Measurements from ENCODE around the gene YY1AP1. TPM values are rescaled to one million over a fixed set of nuclear protein-coding genes. Genes with fewer than 3 reads are reported as not detected.
"Not testable (repeated sequence)": the region's sequence is repeated elsewhere in the genome, so short reads cannot be mapped to it uniquely, and the experiment has no call there.

YY1AP1 gene
- total and polyA plus RNA-seq, 4 experiments from 2014 or later: 20.6 to 102 (median 74.4) TPM

DNA sequence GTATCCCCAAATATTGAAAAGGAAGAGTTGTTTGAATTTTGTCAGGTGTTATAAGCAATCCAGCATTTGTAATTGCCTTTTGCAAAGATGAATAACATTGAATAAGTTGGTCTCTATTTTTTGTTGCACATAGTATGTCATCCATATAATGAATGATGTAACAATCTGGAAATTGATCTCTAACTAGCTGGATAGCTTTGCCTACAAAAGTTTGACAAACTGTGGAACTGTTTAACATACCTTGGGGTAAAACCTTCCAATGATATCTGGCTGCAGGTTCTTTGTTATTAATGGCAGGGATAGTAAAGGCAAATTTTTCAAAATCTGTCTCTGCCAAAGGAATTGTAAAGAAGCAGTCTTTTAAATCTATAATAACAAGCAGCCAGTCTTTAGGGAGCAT, 8.0 kb upstream of the YY1AP1 start:
- Histone ChIP-seq H3K36me3 (ENCODE audit: insufficient read depth, low read length) (peaks cover 2% of the 10 kb centered on the region), H3K27me3 (ENCODE audit: insufficient read depth, low read length) (no peaks in the 10 kb centered on the region), H3K4me3 (ENCODE audit: low read length in 2 of 2) (no peak overlapping the region), H3K9me3 (ENCODE audit: control insufficient read depth in 1 of 2, low read length in 2 of 2) (no peaks in the 10 kb centered on the region), H3K27ac (ENCODE audit: low read depth, low read length) (no peak overlapping the region), H3K4me1 (ENCODE audit: insufficient read depth, low read length) (peaks cover 48% of the 10 kb centered on the region)
- CTCF ChIA-PET (ENCODE audit: partially characterized antibody): no interaction called here
- H3K9me3 Mint-ChIP-seq: peaks cover 0 to 2% (median 0%) of the 10 kb centered on the region in 8 donors
- H3K4me1 Mint-ChIP-seq: peaks cover 40 to 83% (median 62%) of the 10 kb centered on the region in 4 donors
- POLR2A ChIA-PET (ENCODE audit: partially characterized antibody): no interaction called here
- intact Hi-C loops (cut with micrococcal nuclease): no loop called here
- DNase-seq: no peak
- H3K36me3 Mint-ChIP-seq: peaks cover 14 to 16% of the 10 kb centered on the region in 2 donors
- no peaks in the 10 kb centered on the region for H3K27me3 Mint-ChIP-seq
- H3K27ac Mint-ChIP-seq: no peak overlapping the region
- H3K4me3 Mint-ChIP-seq: peak overlapping the region in 1 of 8 donors; percentile 22

DNA sequence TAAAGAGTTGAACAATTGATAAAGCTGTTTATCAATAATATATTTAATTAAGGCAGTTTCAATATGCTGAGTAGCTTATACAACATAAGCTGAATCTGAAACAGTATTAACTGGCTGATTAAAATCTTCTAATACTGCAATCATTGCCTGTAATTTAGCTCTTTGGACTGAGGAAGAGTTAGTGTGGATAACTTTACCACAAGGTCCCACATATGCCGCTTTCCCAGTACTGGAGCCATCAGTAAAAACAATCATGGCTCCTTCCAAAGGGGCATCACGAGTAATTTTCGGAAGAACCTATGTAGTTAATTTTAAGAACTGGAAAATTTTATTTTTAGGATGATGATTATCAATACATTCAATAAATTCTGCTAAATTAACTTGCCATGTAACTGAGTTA, 7.0 kb upstream of the YY1AP1 start:
- no peak overlapping the region for H3K4me3 Mint-ChIP-seq
- H3K4me1 Mint-ChIP-seq: peaks cover 44 to 91% (median 69%) of the 10 kb centered on the region in 4 donors
- Histone ChIP-seq H3K4me3 (ENCODE audit: low read length in 2 of 2) (no peak overlapping the region), H3K36me3 (ENCODE audit: insufficient read depth, low read length) (peaks cover 6% of the 10 kb centered on the region), H3K27me3 (ENCODE audit: insufficient read depth, low read length) (no peaks in the 10 kb centered on the region), H3K4me1 (ENCODE audit: insufficient read depth, low read length) (peaks cover 57% of the 10 kb centered on the region), H3K27ac (ENCODE audit: low read depth, low read length) (no peak overlapping the region), H3K9me3 (ENCODE audit: control insufficient read depth in 1 of 2, low read length in 2 of 2) (no peaks in the 10 kb centered on the region)
- DNase-seq: no peak
- ChIA-PET CTCF (ENCODE audit: partially characterized antibody) (no interaction called here), POLR2A (ENCODE audit: partially characterized antibody) (no interaction called here)
- H3K27me3 Mint-ChIP-seq: no peaks in the 10 kb centered on the region
- H3K27ac Mint-ChIP-seq: no peak overlapping the region
- intact Hi-C loops (cut with micrococcal nuclease): no loop called here
- peaks cover 20 to 21% of the 10 kb centered on the region in 2 donors for H3K36me3 Mint-ChIP-seq
- peaks cover 0 to 2% (median 0%) of the 10 kb centered on the region in 8 donors for H3K9me3 Mint-ChIP-seq

DNA sequence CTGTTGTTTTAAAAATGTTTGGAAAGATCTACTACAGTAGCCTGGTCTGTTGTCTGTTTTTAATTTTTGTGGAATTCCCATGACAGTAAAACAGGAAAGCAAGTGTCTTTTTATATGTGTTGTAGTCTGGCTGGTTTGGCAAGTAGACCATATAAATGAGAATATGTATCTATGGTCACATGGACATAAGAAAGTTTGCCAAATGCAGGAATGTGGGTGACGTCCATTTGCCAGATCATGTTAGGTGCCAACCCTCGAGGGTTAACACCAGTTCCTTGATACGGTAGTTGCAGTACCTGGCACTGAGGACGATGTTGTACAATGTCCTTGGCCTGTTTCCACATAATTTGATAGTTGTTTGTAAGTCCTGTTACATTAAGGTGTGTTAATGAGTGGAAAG, 6.5 kb upstream of the YY1AP1 start:
- Mint-ChIP-seq H3K4me1 (peaks cover 48 to 93% (median 71%) of the 10 kb centered on the region in 4 donors), H3K9me3 (peaks cover 0 to 2% (median 0%) of the 10 kb centered on the region in 8 donors), H3K27me3 (no peaks in the 10 kb centered on the region), H3K4me3 (peak overlapping the region in 4 of 8 donors; percentile 2 to 53 (median 12)), H3K36me3 (peaks cover 20 to 22% of the 10 kb centered on the region in 2 donors), H3K27ac (no peak overlapping the region)
- Histone ChIP-seq H3K4me1 (ENCODE audit: insufficient read depth, low read length) (peaks cover 62% of the 10 kb centered on the region), H3K27me3 (ENCODE audit: insufficient read depth, low read length) (no peaks in the 10 kb centered on the region), H3K9me3 (ENCODE audit: control insufficient read depth in 1 of 2, low read length in 2 of 2) (no peaks in the 10 kb centered on the region), H3K27ac (ENCODE audit: low read depth, low read length) (no peak overlapping the region), H3K4me3 (ENCODE audit: low read length in 2 of 2) (no peak overlapping the region), H3K36me3 (ENCODE audit: insufficient read depth, low read length) (peaks cover 6% of the 10 kb centered on the region)
- ChIA-PET POLR2A (ENCODE audit: partially characterized antibody) (no interaction called here), CTCF (ENCODE audit: partially characterized antibody) (no interaction called here)
- intact Hi-C loops (cut with micrococcal nuclease): no loop called here
- no peak for DNase-seq

DNA sequence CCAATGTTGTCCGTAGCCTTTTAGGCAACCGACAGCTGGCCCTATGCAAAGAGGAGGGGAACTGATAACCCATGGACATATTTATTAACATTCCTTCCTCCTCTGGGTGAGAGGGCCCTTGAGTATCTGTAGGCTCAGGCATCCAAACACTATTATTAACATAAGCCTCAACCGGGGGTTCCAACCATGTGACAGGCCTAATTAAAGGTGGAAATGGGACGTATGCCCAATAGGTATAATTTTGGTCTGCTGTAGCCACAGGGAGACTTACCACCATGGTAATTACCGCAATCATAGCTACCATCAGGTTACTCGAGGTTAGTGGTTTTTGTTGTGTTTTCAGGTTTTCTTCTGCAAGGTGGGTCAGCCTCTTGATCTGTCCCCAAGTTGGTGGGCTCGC, 5.6 kb upstream of the YY1AP1 start:
- Mint-ChIP-seq H3K4me3 (peak overlapping the region in 1 of 8 donors; percentile 12), H3K9me3 (peaks cover 0 to 2% (median 0%) of the 10 kb centered on the region in 8 donors), H3K36me3 (peaks cover 20 to 28% of the 10 kb centered on the region in 2 donors), H3K27ac (no peak overlapping the region), H3K4me1 (peaks cover 53 to 96% (median 75%) of the 10 kb centered on the region in 4 donors), H3K27me3 (no peaks in the 10 kb centered on the region)
- H3K36me3 ChIP-seq (ENCODE audit: insufficient read depth, low read length): peaks cover 6% of the 10 kb centered on the region
- H3K9me3 ChIP-seq (ENCODE audit: control insufficient read depth in 1 of 2, low read length in 2 of 2): no peaks in the 10 kb centered on the region
- CTCF ChIA-PET (ENCODE audit: partially characterized antibody): no interaction called here
- no peak overlapping the region for H3K27ac ChIP-seq (ENCODE audit: low read depth, low read length)
- peaks cover 68% of the 10 kb centered on the region for H3K4me1 ChIP-seq (ENCODE audit: insufficient read depth, low read length)
- POLR2A ChIA-PET (ENCODE audit: partially characterized antibody): interaction anchor here (0.5 kb wide), 1 partner anchor 10 kb away, joined by 4 read pairs; no protein-coding TSS in a partner anchor
- H3K27me3 ChIP-seq (ENCODE audit: insufficient read depth, low read length): no peaks in the 10 kb centered on the region
- no peak overlapping the region for H3K4me3 ChIP-seq (ENCODE audit: low read length in 2 of 2)
- intact Hi-C loops (cut with micrococcal nuclease): no loop called here
- no peak for DNase-seq

DNA sequence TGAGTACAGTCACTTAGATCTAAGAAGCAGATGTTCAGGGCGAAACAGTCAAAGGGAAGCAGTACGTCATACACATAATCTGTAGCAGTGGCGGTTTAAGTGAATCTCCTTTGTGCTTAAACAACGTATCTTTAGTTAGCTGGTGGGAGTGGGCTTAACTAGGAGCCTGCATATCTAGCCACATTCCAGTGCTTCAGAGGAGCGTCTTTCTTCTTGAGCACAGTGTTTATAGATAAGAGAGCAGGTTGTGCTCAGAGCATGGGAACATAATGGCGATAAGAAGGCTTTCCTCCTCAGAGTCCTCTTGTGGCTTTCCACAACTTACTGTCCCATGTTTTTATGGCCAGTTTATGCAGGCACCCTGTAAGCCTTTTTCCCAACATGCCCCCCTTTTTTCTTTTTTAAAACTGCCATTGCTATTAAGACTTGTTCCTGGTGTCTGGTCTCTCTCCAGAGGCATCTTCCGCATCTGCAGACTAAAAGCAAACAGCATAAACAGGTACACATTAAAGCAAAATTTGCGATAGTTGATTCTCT, 3.5 kb upstream of the YY1AP1 start:
- intact Hi-C loops (cut with micrococcal nuclease): no loop called here
- peak overlapping the region in 4 of 8 donors; percentile 4 to 60 (median 14) for H3K4me3 Mint-ChIP-seq
- H3K27ac Mint-ChIP-seq: peak overlapping the region in 1 of 7 donors; percentile 2
- Histone ChIP-seq H3K27ac (ENCODE audit: low read depth, low read length) (no peak overlapping the region), H3K4me3 (ENCODE audit: low read length in 2 of 2) (no peak overlapping the region), H3K9me3 (ENCODE audit: control insufficient read depth in 1 of 2, low read length in 2 of 2) (no peaks in the 10 kb centered on the region), H3K36me3 (ENCODE audit: insufficient read depth, low read length) (peaks cover 6% of the 10 kb centered on the region), H3K4me1 (ENCODE audit: insufficient read depth, low read length) (peaks cover 68% of the 10 kb centered on the region), H3K27me3 (ENCODE audit: insufficient read depth, low read length) (no peaks in the 10 kb centered on the region)
- ChIA-PET CTCF (ENCODE audit: partially characterized antibody) (no interaction called here), POLR2A (ENCODE audit: partially characterized antibody) (no interaction called here)
- H3K36me3 Mint-ChIP-seq: peaks cover 20 to 39% of the 10 kb centered on the region in 2 donors
- DNase-seq: no peak
- peaks cover 42 to 85% (median 61%) of the 10 kb centered on the region in 4 donors for H3K4me1 Mint-ChIP-seq
- H3K27me3 Mint-ChIP-seq: no peaks in the 10 kb centered on the region
- peaks cover 0 to 2% (median 0%) of the 10 kb centered on the region in 8 donors for H3K9me3 Mint-ChIP-seq

DNA sequence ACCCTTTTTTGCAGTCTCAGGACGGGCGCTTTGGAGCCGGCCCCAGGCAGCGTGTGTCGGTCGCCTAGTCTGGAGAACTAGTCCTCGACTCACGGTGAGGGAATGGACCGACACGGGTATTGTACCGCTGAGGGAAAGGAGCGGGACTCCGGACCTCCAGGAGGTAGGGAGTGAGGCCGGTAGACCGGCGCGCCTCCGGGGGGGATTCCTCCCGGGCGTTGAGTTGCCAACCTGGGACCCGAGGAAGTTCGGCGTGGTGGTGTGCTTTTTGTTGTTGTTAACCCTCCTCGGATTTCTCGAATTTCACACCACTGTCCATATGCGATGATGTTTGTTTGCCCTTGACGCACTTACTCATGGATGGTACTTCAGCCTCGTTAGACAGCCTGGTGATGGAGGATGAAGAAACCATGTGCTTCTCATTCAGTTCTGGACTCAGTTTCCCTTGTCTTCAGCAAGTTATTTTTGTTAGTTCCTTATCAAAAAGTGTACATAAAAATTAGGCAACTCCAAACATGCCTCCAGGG, 570 bp upstream of the YY1AP1 start, which contains the start of gene DAP3:
DAP3 (plus strand) TSS at position 11 of the 527 bp plus-strand sequence. CDS start 20,689 bp downstream, outside the sequence.
- H3K27me3 Mint-ChIP-seq; DNase-seq; H3K9me3 Mint-ChIP-seq; CTCF ChIA-PET (ENCODE audit: partially characterized antibody); H3K27me3 ChIP-seq (ENCODE audit: insufficient read depth, low read length); H3K36me3 ChIP-seq (ENCODE audit: insufficient read depth, low read length); H3K9me3 ChIP-seq (ENCODE audit: control insufficient read depth in 1 of 2, low read length in 2 of 2): not testable (repeated sequence)
- POLR2A ChIA-PET (ENCODE audit: partially characterized antibody): interaction anchor here (1.0 kb wide), 1 partner anchor 56 kb away, joined by 4 read pairs; no protein-coding TSS in a partner anchor
- intact Hi-C loops (cut with micrococcal nuclease): loop anchor here (5.0 to 10.0 kb wide), 3 partner anchors 46 to 336 kb away; partner anchors contain the start of genes ASH1L and SSR2
- Histone ChIP-seq H3K27ac (ENCODE audit: low read depth, low read length) (peak within 1 kb of the TSS; percentile 96), H3K4me3 (ENCODE audit: low read length in 2 of 2) (peak within 1 kb of the TSS; percentile 84 to 92), H3K4me1 (ENCODE audit: insufficient read depth, low read length) (peaks cover 65% of the 10 kb centered on the region)
- Mint-ChIP-seq H3K4me3 (peak within 1 kb of the TSS; percentile 94 to 99 (median 97)), H3K4me1 (peaks cover 44 to 90% (median 63%) of the 10 kb centered on the region in 4 donors), H3K36me3 (peaks cover 20 to 45% of the 10 kb centered on the region in 2 donors), H3K27ac (peak within 1 kb of the TSS; percentile 95 to 99 (median 97))

DNA sequence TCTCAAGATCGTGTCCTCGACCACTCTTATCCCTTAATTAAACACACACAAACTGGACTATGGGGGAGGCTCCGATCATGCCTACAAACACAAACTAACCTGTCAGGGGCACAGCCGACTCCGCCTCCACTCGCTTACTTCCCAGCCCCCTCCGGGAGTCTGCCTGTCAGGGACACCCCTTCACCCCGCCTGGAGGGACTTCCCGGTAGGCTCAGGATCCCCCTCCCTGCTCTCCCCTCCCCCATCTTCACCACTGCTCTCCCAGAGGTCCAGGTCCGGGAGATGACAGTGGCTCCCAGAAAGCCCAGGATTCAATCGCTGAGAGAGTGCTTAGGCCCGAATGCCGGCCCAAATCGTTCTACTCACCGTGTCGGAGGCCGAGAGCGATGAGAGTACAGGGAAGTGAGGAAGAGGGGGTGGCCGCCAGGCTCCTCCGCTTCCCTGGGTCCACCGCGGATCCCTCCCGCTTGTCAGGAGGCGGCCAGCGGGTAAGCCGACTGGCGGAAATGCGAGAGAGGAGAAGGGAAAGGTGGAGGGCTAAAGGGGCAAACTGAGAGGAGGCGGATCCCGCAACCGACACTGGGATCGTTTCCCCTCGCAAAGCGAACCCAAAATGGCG, 760 bp downstream of the YY1AP1 start:
- H3K4me3 Mint-ChIP-seq: peak overlapping the region; percentile 94 to 99 (median 97)
- Histone ChIP-seq H3K27ac (ENCODE audit: low read depth, low read length) (peak overlapping the region; percentile 96), H3K4me1 (ENCODE audit: insufficient read depth, low read length) (peaks cover 66% of the 10 kb centered on the region), H3K4me3 (ENCODE audit: low read length in 2 of 2) (peak overlapping the region; percentile 84 to 92)
- H3K9me3 Mint-ChIP-seq; H3K27me3 ChIP-seq (ENCODE audit: insufficient read depth, low read length); H3K9me3 ChIP-seq (ENCODE audit: control insufficient read depth in 1 of 2, low read length in 2 of 2); H3K36me3 ChIP-seq (ENCODE audit: insufficient read depth, low read length); CTCF ChIA-PET (ENCODE audit: partially characterized antibody); H3K27me3 Mint-ChIP-seq: not testable (repeated sequence)
- POLR2A ChIA-PET (ENCODE audit: partially characterized antibody): interaction anchor here (0.9 kb wide), 1 partner anchor 57 kb away, joined by 3 read pairs; no protein-coding TSS in a partner anchor
- intact Hi-C loops (cut with micrococcal nuclease): loop anchor here (1.0 to 10.0 kb wide), 4 partner anchors 47 to 337 kb away; partner anchors contain the start of genes ASH1L, MSTO1 and SSR2
- DNase-seq: peak in 1 of 5 donors; percentile 57
- peak overlapping the region; percentile 95 to 99 (median 97) for H3K27ac Mint-ChIP-seq
- peaks cover 19 to 50% of the 10 kb centered on the region in 2 donors for H3K36me3 Mint-ChIP-seq
- H3K4me1 Mint-ChIP-seq: peaks cover 44 to 87% (median 64%) of the 10 kb centered on the region in 4 donors
